Uterus (tissue), 4 donors: ENCODE measurements around the gene CIZ1. TPM values are rescaled to one million over a fixed set of nuclear protein-coding genes. Genes with fewer than 3 reads are reported as not detected.

Source experiments
- DNase-seq, 2 donors: peaks; one replicate each; pipeline ENCODE4 v3.0.0-alpha.2; 2019 to 2020
- H3K27ac ChIP-seq, 2 donors: fragments of 200-600 bp; sonication (generic); 1 replicate in 1 of 2; 2 replicates in 1 of 2; pipeline ENCODE4 v1.5.1; 2016 to 2018
- H3K27me3 ChIP-seq, 2 donors: fragments of 200-600 bp; sonication (generic); one replicate each; pipeline ENCODE4 v1.5.1; 2018 to 2019; ENCODE audit warnings: control low read depth in 1 of 2
- H3K36me3 ChIP-seq, 2 donors: fragments of 200-600 bp; sonication (generic); one replicate each; pipeline ENCODE4 v1.5.1; 2019; ENCODE audit warnings: control low read depth in 1 of 2
- H3K4me1 ChIP-seq, 2 donors: fragments of 200-600 bp; sonication (generic); one replicate each; pipeline ENCODE4 v1.5.1; 2018 to 2019; ENCODE audit warnings: control low read depth in 1 of 2
- H3K4me3 ChIP-seq, 2 donors: fragments of 200-600 bp; sonication (generic); 1 replicate in 1 of 2; 2 replicates in 1 of 2; pipeline ENCODE4 v1.5.1; 2018 to 2019; ENCODE audit warnings: mild to moderate bottlenecking in 1 of 2
- H3K9me3 ChIP-seq, 2 donors: fragments of 200-600 bp; sonication (generic); one replicate each; pipeline ENCODE4 v1.5.1; 2019; ENCODE audit warnings: control low read depth in 1 of 2
- POLR2A ChIP-seq, 2 donors: fragments of 450-650 bp; IDR thresholded peaks; one replicate each; pipeline ENCODE4 v1.6.1; 2016; ENCODE audit warnings: antibody characterized with exemption in 2 of 2, mild to moderate bottlenecking in 1 of 2, moderate library complexity in 1 of 2
- intact Hi-C: fragments of 100-400 bp; cut with DNase I; formaldehyde crosslinking; loops from one replicate; pipeline ENCODE4 v1.15.1; 2023; ENCODE audit warnings: low total_unique reads
- total RNA-seq, 4 donors: library from RNA; depleted of rRNA in 3 of 4; stranded (reverse); fragments of >200 nt in 3 of 4; gene quantifications; one replicate each; pipeline versions ENCODE4 v1.1.0 to v1.2.4, GENCODE V29; 2014 to 2023
- TF ChIP-seq, protein P1 (sequence below), 4 experiments: fragments of 200-600 bp in 2 of 4; fragments of 450-650 bp in 2 of 4; sonication (generic) in 2 of 4; IDR thresholded peaks; one replicate each; pipeline ENCODE4 v1.5.1; 2016 to 2019; ENCODE audit warnings: antibody characterized with exemption in 4 of 4, mild to moderate bottlenecking in 2 of 4, moderate library complexity in 1 of 4
- donor health status: DM: yes; HTN: yes; CAD: no.

Gene CIZ1
- total RNA-seq, 4 donors from 2014 or later, result 31.3 to 151 (median 52.6) TPM

DNA sequence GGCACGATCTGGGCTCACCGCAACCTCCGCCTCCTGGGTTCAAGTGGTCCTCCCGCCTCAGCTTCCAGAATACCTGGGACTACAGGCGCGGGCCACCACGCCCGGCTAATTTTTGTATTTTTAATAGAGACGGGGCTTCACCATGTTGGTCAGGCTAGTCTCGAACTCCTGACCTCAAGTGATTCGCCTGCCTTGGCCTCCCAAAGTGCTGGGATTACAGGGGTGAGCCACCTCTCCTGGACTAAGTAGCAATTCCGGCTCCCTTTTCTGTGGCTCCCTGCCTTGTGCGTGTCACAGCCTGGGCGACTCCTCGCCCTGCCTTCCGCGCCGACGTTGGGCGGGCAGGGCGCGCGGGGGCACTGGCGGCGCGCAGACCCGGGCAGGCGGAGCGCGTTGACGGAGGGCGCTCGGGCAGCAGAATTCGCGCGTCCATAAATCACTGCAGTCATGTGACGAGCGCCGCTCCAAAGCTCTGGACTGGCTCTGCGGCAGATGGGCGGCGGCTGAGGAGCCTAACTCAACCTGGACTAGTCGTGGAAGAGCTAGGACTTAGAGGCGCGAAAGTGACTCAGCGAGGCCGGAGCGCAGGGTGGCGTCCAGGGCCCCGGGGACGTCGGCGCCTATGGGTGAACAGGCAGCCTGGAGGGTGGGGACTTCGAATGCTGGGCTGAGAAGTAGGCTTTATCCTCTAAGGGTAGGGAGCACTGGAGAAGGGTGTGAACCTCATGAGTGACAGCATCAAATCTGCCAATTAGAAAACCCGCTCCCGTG is 1.4 kb upstream of the CIZ1 start:
- H3K4me1 ChIP-seq, result peaks cover 0 to 6% of the 10 kb centered on the region in 2 donors
- H3K36me3 ChIP-seq, result no peaks in the 10 kb centered on the region
- peak; percentile 85 for DNase-seq
- peak in 1 of 2 donors; percentile 53 for TF ChIP-seq POLR2A (IDR thresholded peaks at IDR 0.05)
- TF ChIP-seq, protein P1, sequence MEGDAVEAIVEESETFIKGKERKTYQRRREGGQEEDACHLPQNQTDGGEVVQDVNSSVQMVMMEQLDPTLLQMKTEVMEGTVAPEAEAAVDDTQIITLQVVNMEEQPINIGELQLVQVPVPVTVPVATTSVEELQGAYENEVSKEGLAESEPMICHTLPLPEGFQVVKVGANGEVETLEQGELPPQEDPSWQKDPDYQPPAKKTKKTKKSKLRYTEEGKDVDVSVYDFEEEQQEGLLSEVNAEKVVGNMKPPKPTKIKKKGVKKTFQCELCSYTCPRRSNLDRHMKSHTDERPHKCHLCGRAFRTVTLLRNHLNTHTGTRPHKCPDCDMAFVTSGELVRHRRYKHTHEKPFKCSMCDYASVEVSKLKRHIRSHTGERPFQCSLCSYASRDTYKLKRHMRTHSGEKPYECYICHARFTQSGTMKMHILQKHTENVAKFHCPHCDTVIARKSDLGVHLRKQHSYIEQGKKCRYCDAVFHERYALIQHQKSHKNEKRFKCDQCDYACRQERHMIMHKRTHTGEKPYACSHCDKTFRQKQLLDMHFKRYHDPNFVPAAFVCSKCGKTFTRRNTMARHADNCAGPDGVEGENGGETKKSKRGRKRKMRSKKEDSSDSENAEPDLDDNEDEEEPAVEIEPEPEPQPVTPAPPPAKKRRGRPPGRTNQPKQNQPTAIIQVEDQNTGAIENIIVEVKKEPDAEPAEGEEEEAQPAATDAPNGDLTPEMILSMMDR (IDR thresholded peaks at IDR 0.05), result peak in 3 of 4 experiments; percentile 7 to 64 (median 40)
- H3K4me3 ChIP-seq, result peak overlapping the region; percentile 85 to 89
- intact Hi-C loops, result no loop called here
- peak overlapping the region; percentile 89 to 91 for H3K27ac ChIP-seq
- H3K9me3 ChIP-seq, result no peaks in the 10 kb centered on the region
- no peaks in the 10 kb centered on the region for H3K27me3 ChIP-seq

DNA sequence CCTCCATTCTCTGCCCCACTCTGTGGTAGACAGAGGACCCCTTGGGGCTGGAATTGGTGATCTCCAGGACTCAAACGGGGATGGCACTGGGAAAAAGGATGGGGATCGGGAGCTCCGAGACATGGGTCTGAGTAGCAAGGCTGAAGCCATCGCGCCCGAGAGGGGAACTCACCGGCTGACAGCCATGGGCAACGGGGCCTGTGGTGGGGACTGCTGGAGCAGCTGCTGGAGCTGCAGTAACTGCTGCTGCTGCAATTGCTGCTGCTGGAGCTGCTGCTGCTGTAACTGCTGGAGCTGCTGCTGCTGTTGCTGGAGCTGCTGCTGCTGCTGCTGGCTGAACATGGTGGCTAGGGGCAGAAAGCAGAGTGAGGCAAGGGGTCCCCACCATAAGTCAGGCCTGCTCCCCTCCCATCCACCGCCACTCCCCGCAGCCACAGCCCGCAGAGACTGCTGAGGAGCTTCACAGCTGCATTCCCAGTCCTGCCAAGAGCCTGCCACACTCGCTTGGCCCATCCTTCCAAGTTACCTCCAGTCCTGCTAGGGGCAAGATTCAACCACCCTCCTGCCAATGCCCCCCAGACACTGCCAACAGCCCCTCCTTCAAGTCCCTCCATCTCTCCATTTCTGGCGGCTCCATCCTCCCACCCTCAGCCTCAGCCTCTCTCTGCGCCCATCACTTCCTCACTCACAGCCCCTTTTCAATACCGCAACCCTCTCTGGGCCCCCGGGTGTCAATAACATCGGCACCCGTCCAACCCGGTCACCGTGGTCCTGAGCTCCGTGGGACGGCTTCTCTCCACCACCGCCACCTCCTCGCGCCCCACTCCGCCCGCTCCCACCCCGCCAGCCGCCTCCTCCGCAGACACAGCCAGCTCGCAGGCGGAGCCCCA is 611 bp downstream of the CIZ1 start:
- H3K27me3 ChIP-seq, result no peaks in the 10 kb centered on the region
- intact Hi-C loops, result no loop called here
- no peak for TF ChIP-seq POLR2A (IDR thresholded peaks at IDR 0.05)
- TF ChIP-seq, protein P1 (IDR thresholded peaks at IDR 0.05), result no peak
- no peaks in the 10 kb centered on the region for H3K9me3 ChIP-seq
- H3K4me3 ChIP-seq, result peak overlapping the region; percentile 85 to 89
- H3K4me1 ChIP-seq, result peaks cover 0 to 6% of the 10 kb centered on the region in 2 donors
- DNase-seq, result peak in 1 of 2 donors; percentile 43
- peak overlapping the region; percentile 89 to 91 for H3K27ac ChIP-seq
- H3K36me3 ChIP-seq, result no peaks in the 10 kb centered on the region

DNA sequence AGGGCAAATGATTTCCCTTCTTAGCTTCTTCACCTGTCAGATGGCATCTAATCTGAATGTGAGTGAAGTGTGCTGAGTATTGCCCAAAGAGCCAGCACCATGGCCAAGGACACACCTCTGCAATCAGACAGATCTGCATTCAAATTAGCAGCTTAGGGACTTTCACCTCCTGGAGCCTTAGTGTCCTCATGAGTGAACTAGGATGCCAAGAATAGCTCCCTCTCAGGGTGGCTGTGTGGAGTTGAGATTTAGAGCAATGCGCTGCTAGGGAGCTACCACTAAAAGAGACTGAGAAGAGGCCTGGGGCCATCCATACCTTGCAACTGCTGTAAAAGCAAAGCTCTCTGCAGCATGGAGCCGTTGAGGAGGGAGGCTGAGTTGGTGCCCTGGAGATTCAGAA is 1.4 kb downstream of the CIZ1 start:
- no peak for DNase-seq
- Histone ChIP-seq H3K27me3 (no peaks in the 10 kb centered on the region), H3K4me1 (peaks cover 0 to 6% of the 10 kb centered on the region in 2 donors), H3K27ac (no peak overlapping the region), H3K9me3 (no peaks in the 10 kb centered on the region), H3K4me3 (no peak overlapping the region), H3K36me3 (no peaks in the 10 kb centered on the region)
- TF ChIP-seq, protein P1 (IDR thresholded peaks at IDR 0.05), result no peak
- TF ChIP-seq POLR2A (IDR thresholded peaks at IDR 0.05), result no peak
- intact Hi-C loops, result no loop called here

- Histone ChIP-seq H3K27ac (no peak overlapping the region), H3K27me3 (no peaks in the 10 kb centered on the region), H3K9me3 (no peaks in the 10 kb centered on the region), H3K4me3 (no peak overlapping the region), H3K4me1 (peaks cover 0 to 6% of the 10 kb centered on the region in 2 donors), H3K36me3 (no peaks in the 10 kb centered on the region)
- DNase-seq, result no peak
- TF ChIP-seq POLR2A (IDR thresholded peaks at IDR 0.05), result no peak
- TF ChIP-seq, protein P1 (IDR thresholded peaks at IDR 0.05), result no peak
- intact Hi-C loops, result no loop called here
Measured at GRCh38 chr9:128188209-128188608, 3.2 kb downstream of the CIZ1 start.

DNA sequence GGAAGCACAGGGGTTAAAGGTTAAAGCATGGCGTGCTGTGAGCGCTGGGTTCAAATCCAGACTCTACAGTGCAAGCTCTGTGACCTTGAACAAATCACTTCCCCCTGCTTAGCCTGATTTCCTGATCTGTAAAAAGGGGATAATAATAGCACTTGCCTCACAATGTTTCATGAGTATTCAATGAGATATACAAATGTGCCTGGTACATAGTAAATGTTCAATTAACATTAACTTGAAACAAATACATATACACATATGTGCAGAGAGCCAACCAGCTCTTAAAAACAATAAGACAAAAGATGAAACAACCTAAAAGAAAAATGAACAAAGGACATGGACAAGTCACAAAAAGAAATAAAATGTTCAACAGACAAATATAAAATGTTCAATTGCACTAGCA is 4.0 kb downstream of the CIZ1 start:
- H3K27ac ChIP-seq, result no peak overlapping the region
- H3K4me3 ChIP-seq, result no peak overlapping the region
- no peaks in the 10 kb centered on the region for H3K9me3 ChIP-seq
- peaks cover 0 to 6% of the 10 kb centered on the region in 2 donors for H3K4me1 ChIP-seq
- no peaks in the 10 kb centered on the region for H3K27me3 ChIP-seq
- no peak for DNase-seq
- intact Hi-C loops, result no loop called here
- H3K36me3 ChIP-seq, result no peaks in the 10 kb centered on the region
- TF ChIP-seq, protein P1 (IDR thresholded peaks at IDR 0.05), result no peak
- TF ChIP-seq POLR2A (IDR thresholded peaks at IDR 0.05), result no peak
